H1 (cell line): ENCODE data around the gene GLRA1. TPM values are rescaled to one million over a fixed set of nuclear protein-coding genes. Genes with fewer than 3 reads are reported as not detected.

Source experiments
- CTCF ChIA-PET: fragments of 300-600 bp; sonication (Branson Sonifier 250); formaldehyde crosslinking; loops from one replicate; lab custom pipeline; 2021; ENCODE audit not compliant: partially characterized antibody; lab: Charles Lee
- POLR2A ChIA-PET: fragments of 300-600 bp; sonication (Branson Sonifier 250); formaldehyde crosslinking; loops from one replicate; lab custom pipeline; 2021; ENCODE audit warnings: inconsistent platforms; ENCODE audit not compliant: partially characterized antibody; lab: Charles Lee
- DNase-seq, 2 experiments: peaks; one replicate each; pipeline versions ENCODE4 v3.0.0 to v3.0.0-alpha.2; 2010 to 2022; ENCODE audit warnings: low spot score in 2 of 2, low read depth in 1 of 2, mixed read lengths in 1 of 2
- FAIRE-seq: peaks from 2 replicates; lab custom pipeline; 2011; peaks lifted over from hg19 to GRCh38; lab: Jason Lieb, UNC
- H2AFZ ChIP-seq: 2 replicates; pipeline ENCODE4 v1.8.1; 2012; ENCODE audit warnings: low read length, inconsistent platforms
- H2AK5ac ChIP-seq: 2 replicates; pipeline ENCODE4 v1.6.1; 2013; ENCODE audit warnings: low read depth, low read length
- H2BK120ac ChIP-seq: replicated peaks from 2 replicates; pipeline ENCODE3; 2013; ENCODE audit warnings: low read depth, low read length, inconsistent platforms
- H2BK12ac ChIP-seq: 2 replicates; pipeline ENCODE4 v1.6.1; 2013; ENCODE audit warnings: low read depth, low read length
- H2BK15ac ChIP-seq: 2 replicates; pipeline ENCODE4 v1.6.1; 2013; ENCODE audit warnings: low read length
- H2BK20ac ChIP-seq: 2 replicates; pipeline ENCODE4 v1.6.1; 2013; ENCODE audit warnings: low read length
- H2BK5ac ChIP-seq: 2 replicates; pipeline ENCODE4 v1.6.1; 2013; ENCODE audit warnings: low read depth, low read length
- H3K14ac ChIP-seq: 2 replicates; pipeline ENCODE4 v1.6.1; 2013; ENCODE audit warnings: inconsistent platforms; ENCODE audit not compliant: insufficient read length
- H3K18ac ChIP-seq: 2 replicates; pipeline ENCODE4 v1.6.1; 2013; ENCODE audit warnings: low read length; ENCODE audit errors: extremely low read depth
- H3K23ac ChIP-seq: 2 replicates; pipeline ENCODE4 v1.6.1; 2013; ENCODE audit warnings: inconsistent platforms; ENCODE audit not compliant: insufficient read length
- H3K23me2 ChIP-seq: 2 replicates; pipeline ENCODE4 v1.6.1; 2013; ENCODE audit warnings: low read depth, low read length
- H3K27ac ChIP-seq: 2 replicates; pipeline ENCODE4 v1.6.1; 2011; ENCODE audit warnings: low read depth, low read length, inconsistent platforms
- H3K27me3 ChIP-seq, 4 experiments: replicated peaks in 1 of 4; 1 replicate in 1 of 4; 2 replicates in 3 of 4; pipeline versions ENCODE4 v1.6.1 to v1.8.1; 2011 to 2013; ENCODE audit warnings: low read length in 3 of 4, mild to moderate bottlenecking in 3 of 4, inconsistent platforms in 2 of 4, mixed read lengths in 2 of 4, moderate library complexity in 1 of 4; ENCODE audit not compliant: control insufficient read depth in 3 of 4, insufficient read depth in 3 of 4; ENCODE audit errors: extremely low read depth in 1 of 4
- H3K36me3 ChIP-seq, 4 experiments: 2 replicates each; pipeline versions ENCODE4 v1.6.1 to v1.8.1; 2011 to 2013; ENCODE audit warnings: mild to moderate bottlenecking in 4 of 4, low read length in 3 of 4, moderate library complexity in 2 of 4, control low read depth in 1 of 4, inconsistent platforms in 1 of 4; ENCODE audit not compliant: insufficient read depth in 4 of 4, control insufficient read depth in 2 of 4
- H3K4ac ChIP-seq: replicated peaks from 2 replicates; pipeline ENCODE3; 2013; ENCODE audit warnings: low read length, low read depth, mixed read lengths, inconsistent platforms; ENCODE audit not compliant: insufficient read length
- H3K4me1 ChIP-seq, 4 experiments: replicated peaks in 1 of 4; 1 replicate in 1 of 4; 2 replicates in 3 of 4; pipeline versions ENCODE4 v1.6.1 to v1.8.1; 2011 to 2013; ENCODE audit warnings: low read length in 3 of 4, inconsistent platforms in 2 of 4, mixed read lengths in 1 of 4; ENCODE audit not compliant: insufficient read depth in 4 of 4, control insufficient read depth in 3 of 4
- H3K4me2 ChIP-seq, 2 experiments: 2 replicates each; pipeline versions ENCODE4 v1.6.1 to v1.8.1; 2011 to 2013; ENCODE audit warnings: low read depth in 2 of 2, low read length in 2 of 2, control low read depth in 1 of 2, inconsistent platforms in 1 of 2, mild to moderate bottlenecking in 1 of 2; ENCODE audit not compliant: insufficient read depth in 1 of 2
- H3K4me3 ChIP-seq, 4 experiments: fragments of 200-600, 300-600 bp in 1 of 4; sonication (generic), shearing (Covaris generic), sonication (Bioruptor Twin) in 1 of 4; 2 replicates each; pipeline versions ENCODE4 v1.5.1 to v1.8.1; 2011 to 2016; ENCODE audit warnings: low read length in 4 of 4, low read depth in 3 of 4, control low read depth in 2 of 4, inconsistent platforms in 2 of 4, mild to moderate bottlenecking in 2 of 4, mixed read lengths in 1 of 4, moderate library complexity in 1 of 4; ENCODE audit not compliant: insufficient read depth in 2 of 4; ENCODE audit errors: extremely low read depth in 1 of 4
- H3K56ac ChIP-seq: replicated peaks from 2 replicates; pipeline ENCODE3; 2013; ENCODE audit warnings: low read depth, mild to moderate bottlenecking, mixed read lengths, low read length, inconsistent platforms; ENCODE audit not compliant: insufficient read length
- H3K79me1 ChIP-seq: 2 replicates; pipeline ENCODE4 v1.6.1; 2013; ENCODE audit warnings: low read depth, low read length, control low read depth
- H3K79me2 ChIP-seq, 2 experiments: 2 replicates each; pipeline versions ENCODE4 v1.6.1 to v1.8.1; 2012 to 2013; ENCODE audit warnings: low read length in 2 of 2, mild to moderate bottlenecking in 2 of 2, inconsistent platforms in 1 of 2; ENCODE audit not compliant: insufficient read depth in 2 of 2, control insufficient read depth in 1 of 2
- H3K9ac ChIP-seq, 4 experiments: replicated peaks in 1 of 4; 1 replicate in 1 of 4; 2 replicates in 3 of 4; pipeline versions ENCODE4 v1.6.1 to v1.8.1; 2011 to 2013; ENCODE audit warnings: low read depth in 3 of 4, low read length in 3 of 4, control low read depth in 2 of 4, mild to moderate bottlenecking in 2 of 4, moderate library complexity in 2 of 4, inconsistent platforms in 1 of 4; ENCODE audit errors: extremely low read depth in 1 of 4
- H3K9me3 ChIP-seq, 2 experiments: 2 replicates each; pipeline versions ENCODE4 v1.6.1 to v1.8.1; 2012 to 2013; ENCODE audit warnings: mild to moderate bottlenecking in 2 of 2, moderate library complexity in 2 of 2, control low read depth in 1 of 2, inconsistent platforms in 1 of 2, low read depth in 1 of 2, low read length in 1 of 2, mixed read lengths in 1 of 2; ENCODE audit not compliant: insufficient read depth in 2 of 2
- H4K20me1 ChIP-seq, 2 experiments: replicated peaks in 1 of 2; 2 replicates each; pipeline versions ENCODE3 to v1.8.1; 2011 to 2013; ENCODE audit warnings: inconsistent platforms in 2 of 2, low read length in 2 of 2, mild to moderate bottlenecking in 1 of 2; ENCODE audit not compliant: insufficient read depth in 2 of 2, control insufficient read depth in 1 of 2
- H4K5ac ChIP-seq: 2 replicates; pipeline ENCODE4 v1.6.1; 2013; ENCODE audit warnings: low read length, low read depth, mixed read lengths, inconsistent platforms; ENCODE audit not compliant: insufficient read length
- H4K8ac ChIP-seq: 2 replicates; pipeline ENCODE4 v1.8.0; 2013; ENCODE audit warnings: mild to moderate bottlenecking, moderate library complexity, low read length, inconsistent platforms; ENCODE audit not compliant: insufficient read depth; ENCODE audit errors: extremely low read depth
- H4K91ac ChIP-seq: replicated peaks from 2 replicates; pipeline ENCODE3; 2013; ENCODE audit warnings: low read length, mixed read lengths, inconsistent platforms; ENCODE audit not compliant: insufficient read length
- BCL11A ChIP-seq, 2 experiments: IDR thresholded peaks; one replicate each; pipeline ENCODE4 v1.6.1; 2011; ENCODE audit warnings: low read depth in 2 of 2, low read length in 2 of 2, mild to moderate bottlenecking in 2 of 2
- CBX5 ChIP-seq: fragments of 300-800, 300-1000 bp; sonication (generic); IDR thresholded peaks from 2 replicates; pipeline ENCODE4 v1.7.1; 2016; ENCODE audit warnings: antibody characterized with exemption, low read length, low read depth
- EGR1 ChIP-seq: IDR thresholded peaks from 2 replicates; pipeline ENCODE4 v1.6.1; 2011; ENCODE audit warnings: low read depth, low read length, borderline replicate concordance
- EP300 ChIP-seq, 2 experiments: IDR thresholded peaks; 1 replicate in 1 of 2; 2 replicates in 1 of 2; pipeline ENCODE4 v1.6.1; 2011 to 2012; ENCODE audit warnings: low read depth in 2 of 2, low read length in 2 of 2, mild to moderate bottlenecking in 2 of 2, borderline replicate concordance in 1 of 2, inconsistent platforms in 1 of 2, moderate library complexity in 1 of 2
- GTF2F1 ChIP-seq: IDR thresholded peaks from 2 replicates; pipeline ENCODE4 v1.6.1; 2012; ENCODE audit warnings: low read depth, low read length, improper control_type of control experiment, borderline replicate concordance
- JUND ChIP-seq: IDR thresholded peaks from 2 replicates; pipeline ENCODE4 v1.6.1; 2011; ENCODE audit warnings: mild to moderate bottlenecking, improper control_type of control experiment, low read length
- KDM5A ChIP-seq: fragments of 200-600 bp; IDR thresholded peaks from 2 replicates; pipeline ENCODE4 v1.7.1; 2012; ENCODE audit warnings: mild to moderate bottlenecking, low read length, inconsistent platforms, mixed read lengths
- NRF1 ChIP-seq: IDR thresholded peaks from 2 replicates; pipeline ENCODE4 v1.6.1; 2011; ENCODE audit warnings: mild to moderate bottlenecking, low read depth, low read length, improper control_type of control experiment
- POLR2AphosphoS5 ChIP-seq: IDR thresholded peaks from 2 replicates; pipeline ENCODE4 v1.6.1; 2011; ENCODE audit warnings: low read depth, low read length
- POU5F1 ChIP-seq: IDR thresholded peaks from 2 replicates; pipeline ENCODE4 v1.6.1; 2011; ENCODE audit warnings: low read depth, mild to moderate bottlenecking, low read length, moderate library complexity
- RBBP5 ChIP-seq: IDR thresholded peaks from 2 replicates; pipeline ENCODE4 v1.7.1; 2012; ENCODE audit warnings: low read depth, mild to moderate bottlenecking, inconsistent platforms, low read length, moderate library complexity, borderline replicate concordance
- RFX5 ChIP-seq: IDR thresholded peaks from 2 replicates; pipeline ENCODE4 v1.6.1; 2011; ENCODE audit warnings: low read depth, low read length, improper control_type of control experiment, borderline replicate concordance
- whole genome bisulfite sequencing, 2 experiments: shearing (Covaris generic) in 1 of 2; methylation state at CpG; one replicate each; pipeline versions ENCODE4 v1.1.6 to v1.1.7; 2013 to 2015; ENCODE audit warnings: low lambda C conversion rate in 2 of 2, mixed read lengths in 2 of 2, inconsistent platforms in 1 of 2, low coverage in 1 of 2, missing lambda C conversion rate in 1 of 2; ENCODE audit not compliant: insufficient replicate concordance in 2 of 2, insufficient coverage in 1 of 2, insufficient read length in 1 of 2; ENCODE audit errors: extremely low coverage in 1 of 2, missing lambda C conversion rate in 1 of 2; 5-methylcytosine and 5-hydroxymethylcytosine counted together
- polyA plus RNA-seq, 7 experiments: library from polyadenylated mRNA; depleted of rRNA in 3 of 7; stranded (reverse) in 5 of 7; unstranded in 2 of 7; fragments of >200 nt in 5 of 7; fragments of 200-250 nt in 2 of 7; gene quantifications; 1 replicate in 5 of 7; 2 replicates in 1 of 7; 4 replicates in 1 of 7; pipeline versions ENCODE4 v1.2.1 to v1.2.3, GENCODE V29; 2011 to 2013; ENCODE audit warnings: missing spikeins in 2 of 7, mixed read lengths in 2 of 7
- total RNA-seq: library from RNA; stranded (reverse); fragmentation: NEBNext Ultra II Directional; extraction: Animal tissue kit (Norgen Biotek cat#: 25700); gene quantifications from 2 replicates; pipeline ENCODE4 v1.2.1, GENCODE V29; 2021

GLRA1 gene
- total and polyA plus RNA-seq, 2 of the 8 experiments (the other 6 are each of a cell fraction or from before 2014, with no cell fraction given), result not detected

GRCh38 chr5:151779531-151780125 lies 145.0 kb downstream of the GLRA1 start:
- Histone ChIP-seq H2AFZ (no peak overlapping the region), H3K79me1 (no peaks in the 10 kb centered on the region; the same call in 1 of the 2 replicates), H3K9ac (no peak overlapping the region), H3K4me2 (peak overlapping the region; percentile 19 to 43; a peak in 3 of 4 replicates), H3K23me2 (no peaks in the 10 kb centered on the region), H4K5ac (no peak overlapping the region), H2BK20ac (no peak overlapping the region), H2BK120ac (no peak overlapping the region), H4K91ac (no peak overlapping the region), H2BK12ac (no peak overlapping the region), H3K27ac (no peak overlapping the region), H3K4ac (no peak overlapping the region), H2AK5ac (no peak overlapping the region), H2BK15ac (no peak overlapping the region), H3K23ac (no peak overlapping the region), H3K4me1 (peaks cover 0 to 19% (median 9%) of the 10 kb centered on the region in 4 experiments; a peak in 6 of 7 replicates), H3K27me3 (no peaks in the 10 kb centered on the region), H3K4me3 (no peak overlapping the region; a peak in 1 of 8 replicates), H3K14ac (no peak overlapping the region), H3K79me2 (peaks cover 71 to 100% of the 10 kb centered on the region in 2 experiments), H4K8ac (no peak overlapping the region), H3K56ac (no peak overlapping the region), H3K18ac (no peak overlapping the region), H3K9me3 (no peaks in the 10 kb centered on the region), H2BK5ac (no peak overlapping the region), H3K36me3 (peaks cover 0 to 20% (median 5%) of the 10 kb centered on the region in 4 experiments; a peak in 4 of 8 replicates), H4K20me1 (peaks cover 37 to 74% of the 10 kb centered on the region in 2 experiments)
- TF ChIP-seq CBX5 (no peak), JUND (no peak), EP300 (IDR thresholded peaks at IDR 0.05; ENCODE audit: borderline replicate concordance in 1 of 2, low read depth in 2 of 2, low read length in 2 of 2) (no peak), GTF2F1 (no peak), POLR2AphosphoS5 (no peak), KDM5A (no peak), BCL11A (IDR thresholded peaks at IDR 0.05; ENCODE audit: low read depth in 2 of 2, low read length in 2 of 2) (no peak), EGR1 (no peak), POU5F1 (no peak), NRF1 (no peak), RFX5 (no peak), RBBP5 (no peak)
- WGBS, 2 experiments, result 87% methylated on average over 3 of the region's 3 CpGs; no CpG with 5 or more reads in 1 of the 2 experiments
- CTCF ChIA-PET, result no interaction called here
- POLR2A ChIA-PET, result interaction anchor here (1.3 to 2.6 kb wide), 4 partner anchors 8 to 32 kb away, joined by 3 to 37 read pairs (median 8); partner anchors contain the start of gene G3BP1
- FAIRE-seq (no peak), DNase-seq (no peak)
